RWPE2 (cell line): Measurements from ENCODE around the gene ULK2.

ENCODE experiments used
- ATAC-seq: fragments of 200-7000 bp; cut with Tn5 transposase; 3 replicates; pipeline ENCODE4 v1.9.1; 2021; ENCODE audit warnings: low read depth
- DNase-seq: peaks from one replicate; pipeline ENCODE4 v3.0.0-alpha.2; 2020; ENCODE audit warnings: low spot score
- H3K27ac ChIP-seq: fragments of 450-650 bp; 2 replicates; pipeline ENCODE4 v1.5.1; 2017; ENCODE audit warnings: mild to moderate bottlenecking; ENCODE audit not compliant: poor library complexity, severe bottlenecking
- H3K27me3 ChIP-seq: fragments of 250-450 bp; sonication (Bioruptor Pico); 2 replicates; pipeline ENCODE4 v1.5.1; 2021; ENCODE audit warnings: mild to moderate bottlenecking, moderate library complexity; ENCODE audit not compliant: insufficient read depth, poor library complexity, severe bottlenecking
- H3K36me3 ChIP-seq: fragments of 250-450 bp; sonication (Bioruptor Pico); 2 replicates; pipeline ENCODE4 v1.5.1; 2020; ENCODE audit warnings: low read depth, mild to moderate bottlenecking, moderate library complexity
- H3K4me1 ChIP-seq: fragments of 250-450 bp; sonication (Bioruptor Pico); 2 replicates; pipeline ENCODE4 v1.5.1; 2021; ENCODE audit warnings: mild to moderate bottlenecking, moderate library complexity; ENCODE audit not compliant: insufficient read depth, poor library complexity, severe bottlenecking
- H3K4me3 ChIP-seq: fragments of 250-450 bp; sonication (Bioruptor Pico); 2 replicates; pipeline ENCODE4 v1.5.1; 2021; ENCODE audit warnings: mild to moderate bottlenecking, moderate library complexity; ENCODE audit not compliant: severe bottlenecking
- H3K9me3 ChIP-seq: fragments of 250-450 bp; sonication (Bioruptor Pico); 2 replicates; pipeline ENCODE4 v1.5.1; 2021; ENCODE audit warnings: mild to moderate bottlenecking, moderate library complexity; ENCODE audit not compliant: severe bottlenecking
- CTCF ChIP-seq: fragments of 450-650 bp; IDR thresholded peaks from one replicate; pipeline ENCODE4 v1.5.1; 2017; ENCODE audit warnings: mild to moderate bottlenecking, moderate library complexity; ENCODE audit not compliant: poor library complexity, severe bottlenecking

Gene ULK2

GRCh38 chr17:19757536-19758180 lies 110.1 kb downstream of the ULK2 start:
- Histone ChIP-seq H3K4me3 (no peak overlapping the region), H3K36me3 (no peaks in the 10 kb centered on the region), H3K27ac (no peak overlapping the region), H3K27me3 (no peaks in the 10 kb centered on the region), H3K4me1 (peaks cover 14% of the 10 kb centered on the region), H3K9me3 (no peaks in the 10 kb centered on the region)
- DNase-seq = peak; percentile 24
- TF ChIP-seq CTCF = no peak
- ATAC-seq = no peak

GRCh38 chr17:19756546-19756945 lies 111.2 kb downstream of the ULK2 start:
- Histone ChIP-seq H3K9me3 (no peaks in the 10 kb centered on the region), H3K4me3 (no peak overlapping the region), H3K36me3 (no peaks in the 10 kb centered on the region), H3K27me3 (no peaks in the 10 kb centered on the region), H3K4me1 (peaks cover 23% of the 10 kb centered on the region), H3K27ac (no peak overlapping the region)
- ATAC-seq (no peak), DNase-seq (no peak)
- no peak for TF ChIP-seq CTCF

GRCh38 chr17:19755821-19756510 lies 111.8 kb downstream of the ULK2 start:
- Histone ChIP-seq H3K4me3 (no peak overlapping the region), H3K36me3 (no peaks in the 10 kb centered on the region), H3K27ac (no peak overlapping the region), H3K4me1 (peaks cover 27% of the 10 kb centered on the region), H3K27me3 (no peaks in the 10 kb centered on the region), H3K9me3 (no peaks in the 10 kb centered on the region)
- ATAC-seq (no peak), DNase-seq (peak; percentile 28)
- TF ChIP-seq CTCF = no peak

GRCh38 chr17:19755392-19755791 lies 112.3 kb downstream of the ULK2 start:
- Histone ChIP-seq H3K27me3 (no peaks in the 10 kb centered on the region), H3K36me3 (no peaks in the 10 kb centered on the region), H3K4me3 (no peak overlapping the region), H3K9me3 (no peaks in the 10 kb centered on the region), H3K4me1 (peaks cover 27% of the 10 kb centered on the region), H3K27ac (no peak overlapping the region)
- TF ChIP-seq CTCF = no peak
- ATAC-seq (no peak), DNase-seq (no peak)
